GM12801 (cell line): Measurements from ENCODE around the gene ATP6AP1.

Experiments
- TF ChIP-seq, protein P1 (sequence below): IDR thresholded peaks from one replicate; pipeline ENCODE4 v1.5.1; 2011; ENCODE audit warnings: control low read depth; ENCODE audit not compliant: insufficient read length; ENCODE audit errors: extremely low read depth

Gene ATP6AP1

GRCh38 chrX:154433605-154434004, 5.1 kb downstream of the ATP6AP1 start:
- TF ChIP-seq, protein P1, sequence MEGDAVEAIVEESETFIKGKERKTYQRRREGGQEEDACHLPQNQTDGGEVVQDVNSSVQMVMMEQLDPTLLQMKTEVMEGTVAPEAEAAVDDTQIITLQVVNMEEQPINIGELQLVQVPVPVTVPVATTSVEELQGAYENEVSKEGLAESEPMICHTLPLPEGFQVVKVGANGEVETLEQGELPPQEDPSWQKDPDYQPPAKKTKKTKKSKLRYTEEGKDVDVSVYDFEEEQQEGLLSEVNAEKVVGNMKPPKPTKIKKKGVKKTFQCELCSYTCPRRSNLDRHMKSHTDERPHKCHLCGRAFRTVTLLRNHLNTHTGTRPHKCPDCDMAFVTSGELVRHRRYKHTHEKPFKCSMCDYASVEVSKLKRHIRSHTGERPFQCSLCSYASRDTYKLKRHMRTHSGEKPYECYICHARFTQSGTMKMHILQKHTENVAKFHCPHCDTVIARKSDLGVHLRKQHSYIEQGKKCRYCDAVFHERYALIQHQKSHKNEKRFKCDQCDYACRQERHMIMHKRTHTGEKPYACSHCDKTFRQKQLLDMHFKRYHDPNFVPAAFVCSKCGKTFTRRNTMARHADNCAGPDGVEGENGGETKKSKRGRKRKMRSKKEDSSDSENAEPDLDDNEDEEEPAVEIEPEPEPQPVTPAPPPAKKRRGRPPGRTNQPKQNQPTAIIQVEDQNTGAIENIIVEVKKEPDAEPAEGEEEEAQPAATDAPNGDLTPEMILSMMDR = no peak

- TF ChIP-seq, protein P1 = no peak
Observed at GRCh38 chrX:154434394-154435168, 6.1 kb downstream of the ATP6AP1 start.

DNA sequence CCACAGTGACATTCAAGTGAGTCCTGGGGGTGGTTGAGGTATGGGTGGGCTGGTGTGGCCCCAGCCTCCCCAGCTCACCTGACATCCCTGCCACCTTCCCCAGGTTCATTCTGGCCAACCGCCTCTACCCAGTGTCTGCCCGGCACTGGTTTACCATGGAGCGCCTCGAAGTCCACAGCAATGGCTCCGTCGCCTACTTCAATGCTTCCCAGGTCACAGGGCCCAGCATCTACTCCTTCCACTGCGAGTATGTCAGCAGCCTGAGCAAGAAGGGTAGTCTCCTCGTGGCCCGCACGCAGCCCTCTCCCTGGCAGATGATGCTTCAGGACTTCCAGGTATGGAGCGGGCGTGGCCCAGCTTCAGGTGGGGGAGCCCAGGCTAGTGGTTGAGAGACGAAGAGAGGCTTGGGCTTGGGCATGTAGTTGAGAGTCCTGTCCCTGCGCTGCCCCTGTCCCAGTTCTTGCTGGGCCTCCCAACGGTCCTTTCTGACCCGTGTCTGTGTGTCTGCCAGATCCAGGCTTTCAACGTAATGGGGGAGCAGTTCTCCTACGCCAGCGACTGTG, 6.8 kb downstream of the ATP6AP1 start:
- TF ChIP-seq, protein P1 = no peak

- TF ChIP-seq, protein P1 = no peak
Observed at GRCh38 chrX:154436374-154436982, 8.0 kb downstream of the ATP6AP1 start.

- TF ChIP-seq, protein P1 = no peak
Observed at GRCh38 chrX:154436983-154437752, 8.7 kb downstream of the ATP6AP1 start, which contains the start of gene GDI1. Gene GDI1 (plus strand): TSS chrX:154437154. CDS start chrX:154437255, 101 bp downstream.

DNA sequence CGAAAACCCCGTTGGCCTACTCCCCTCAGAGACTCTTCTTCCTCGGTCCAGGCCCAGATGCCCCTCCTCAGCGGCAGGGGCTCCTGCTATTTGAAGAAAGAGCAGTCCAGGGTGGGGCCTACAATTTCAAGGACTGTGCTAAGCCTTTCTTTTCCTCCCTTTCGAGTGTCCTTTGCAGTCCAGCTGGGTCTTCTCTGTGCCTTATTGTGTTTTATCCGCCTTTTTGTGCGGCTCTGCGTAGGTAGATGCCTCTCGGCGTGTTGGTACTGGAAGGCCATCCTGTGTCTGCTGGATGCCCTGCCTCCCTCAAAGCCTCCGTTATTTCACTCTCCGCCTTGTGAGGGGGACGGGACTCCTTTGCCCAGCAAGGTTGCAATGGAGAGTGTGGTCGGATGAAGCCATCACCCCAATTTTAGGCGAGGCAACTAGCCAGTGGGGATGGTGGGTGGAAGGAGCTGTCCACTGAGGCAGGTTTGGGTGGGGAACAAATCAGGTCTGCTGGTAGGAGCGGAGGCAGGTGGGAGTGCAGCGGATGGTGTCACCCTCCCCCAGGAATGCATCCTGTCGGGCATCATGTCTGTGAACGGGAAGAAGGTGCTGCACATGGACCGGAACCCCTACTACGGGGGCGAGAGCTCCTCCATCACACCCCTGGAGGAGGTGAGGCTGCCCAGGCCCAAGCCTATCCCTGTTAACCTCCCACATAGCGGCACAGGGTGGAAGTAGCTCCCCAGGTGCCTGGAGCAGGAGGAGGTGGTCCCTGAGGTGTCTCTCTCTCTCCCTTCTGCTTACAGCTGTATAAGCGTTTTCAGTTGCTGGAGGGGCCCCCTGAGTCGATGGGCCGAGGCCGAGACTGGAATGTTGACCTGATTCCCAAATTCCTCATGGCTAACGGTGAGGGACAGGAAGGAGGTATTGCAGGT, 9.8 kb downstream of the ATP6AP1 start:
- TF ChIP-seq, protein P1 = no peak
